Liver (tissue), 9 donors: ENCODE measurements around the gene FAM83E. TPM values are rescaled to one million over a fixed set of nuclear protein-coding genes. Genes with fewer than 3 reads are reported as not detected.
"Not testable (repeated sequence)": the region's sequence is repeated elsewhere in the genome, so short reads cannot be mapped to it uniquely, and the experiment has no call there.

Source experiments
- DNase-seq: peaks from one replicate; pipeline ENCODE4 v3.0.0-alpha.2; 2017; ENCODE audit warnings: low spot score
- H3K27ac ChIP-seq, 2 donors: one replicate each; pipeline ENCODE4 v1.7.0; 2013; ENCODE audit warnings: inconsistent platforms in 2 of 2, low read length in 2 of 2, control low read depth in 1 of 2, low read depth in 1 of 2, mild to moderate bottlenecking in 1 of 2
- H3K27me3 ChIP-seq, 4 donors: one replicate each; pipeline versions ENCODE4 v1.6.1 to v1.7.0; 2013; ENCODE audit warnings: low read length in 3 of 4, inconsistent platforms in 1 of 4, mild to moderate bottlenecking in 1 of 4, moderate library complexity in 1 of 4; ENCODE audit not compliant: control insufficient read depth in 4 of 4, insufficient read depth in 4 of 4
- H3K36me3 ChIP-seq, 4 donors: one replicate each; pipeline versions ENCODE4 v1.6.1 to v1.7.0; 2013; ENCODE audit warnings: low read length in 3 of 4, mild to moderate bottlenecking in 3 of 4, low read depth in 1 of 4, moderate library complexity in 1 of 4; ENCODE audit not compliant: control insufficient read depth in 4 of 4, insufficient read depth in 3 of 4
- H3K4me1 ChIP-seq, 4 donors: one replicate each; pipeline versions ENCODE4 v1.6.1 to v1.7.0; 2013; ENCODE audit warnings: low read length in 3 of 4, mild to moderate bottlenecking in 3 of 4, moderate library complexity in 1 of 4; ENCODE audit not compliant: control insufficient read depth in 4 of 4, insufficient read depth in 4 of 4
- H3K4me3 ChIP-seq, 3 donors: one replicate each; pipeline versions ENCODE4 v1.6.1 to v1.7.0; 2013; ENCODE audit warnings: low read length in 3 of 3, control low read depth in 1 of 3, low read depth in 1 of 3, mild to moderate bottlenecking in 1 of 3
- H3K9ac ChIP-seq, 2 donors: one replicate each; pipeline ENCODE4 v1.7.0; 2013; ENCODE audit warnings: low read length in 2 of 2, mild to moderate bottlenecking in 2 of 2, moderate library complexity in 2 of 2, control low read depth in 1 of 2, low read depth in 1 of 2
- H3K9me3 ChIP-seq, 4 donors: one replicate each; pipeline versions ENCODE4 v1.6.1 to v1.7.0; 2013; ENCODE audit warnings: low read length in 3 of 4; ENCODE audit not compliant: control insufficient read depth in 4 of 4
- ATF3 ChIP-seq: IDR thresholded peaks from 2 replicates; pipeline ENCODE4 v1.6.1; 2016; ENCODE audit warnings: antibody characterized with exemption
- CTCF ChIP-seq: fragments of 150-350 bp; IDR thresholded peaks from 2 replicates; pipeline ENCODE4 v1.5.1; 2017; ENCODE audit warnings: improper control_type of control experiment, low read depth, low read length; ENCODE audit not compliant: missing input control
- EGR1 ChIP-seq, 2 donors: IDR thresholded peaks; 2 replicates each; pipeline ENCODE4 v1.6.1; 2016 to 2018; ENCODE audit warnings: antibody characterized with exemption in 2 of 2, low read depth in 2 of 2
- FOXA1 ChIP-seq: IDR thresholded peaks from 2 replicates; pipeline ENCODE4 v1.6.1; 2016; ENCODE audit warnings: antibody characterized with exemption
- FOXA2 ChIP-seq: IDR thresholded peaks from 2 replicates; pipeline ENCODE4 v1.6.1; 2016; ENCODE audit warnings: antibody characterized with exemption
- GABPA ChIP-seq, 2 donors: IDR thresholded peaks in 1 of 2; conservative IDR thresholded peaks in 1 of 2; 2 replicates each; pipeline ENCODE4 v1.6.1; 2016; ENCODE audit warnings: antibody characterized with exemption in 2 of 2, mild to moderate bottlenecking in 1 of 2, moderate library complexity in 1 of 2
- HNF4A ChIP-seq, 2 donors: conservative IDR thresholded peaks; 2 replicates each; pipeline ENCODE4 v1.6.1; 2016; ENCODE audit warnings: antibody characterized with exemption in 2 of 2, mild to moderate bottlenecking in 2 of 2
- JUND ChIP-seq, 2 donors: IDR thresholded peaks; 2 replicates each; pipeline ENCODE4 v1.6.1; 2016; ENCODE audit warnings: antibody characterized with exemption in 2 of 2
- MAX ChIP-seq: IDR thresholded peaks from 2 replicates; pipeline ENCODE4 v1.6.1; 2016; ENCODE audit warnings: antibody characterized with exemption
- NR2F2 ChIP-seq: IDR thresholded peaks from 2 replicates; pipeline ENCODE4 v1.6.1; 2016; ENCODE audit warnings: antibody characterized with exemption
- REST ChIP-seq: IDR thresholded peaks from 2 replicates; pipeline ENCODE4 v1.6.1; 2016; ENCODE audit warnings: antibody characterized with exemption, mild to moderate bottlenecking
- RXRA ChIP-seq, 2 donors: IDR thresholded peaks; 2 replicates each; pipeline ENCODE4 v1.6.1; 2017 to 2018; ENCODE audit warnings: antibody characterized with exemption in 2 of 2, mild to moderate bottlenecking in 1 of 2
- SP1 ChIP-seq: IDR thresholded peaks from 2 replicates; pipeline ENCODE4 v1.6.1; 2018; ENCODE audit warnings: antibody characterized with exemption, mild to moderate bottlenecking
- TAF1 ChIP-seq: conservative IDR thresholded peaks from 2 replicates; pipeline ENCODE4 v1.6.1; 2016; ENCODE audit warnings: antibody characterized with exemption, mild to moderate bottlenecking
- ZBTB33 ChIP-seq: IDR thresholded peaks from 2 replicates; pipeline ENCODE4 v1.6.1; 2016; ENCODE audit warnings: antibody characterized with exemption
- WGBS: extraction: QIAGEN DNeasy Blood & Tissue Kit; methylation state at CpG from one replicate; pipeline ENCODE4 v1.1.7; 2013; 5-methylcytosine and 5-hydroxymethylcytosine counted together
- polyA plus RNA-seq, 2 donors: library from polyadenylated mRNA; stranded (reverse) in 1 of 2; unstranded in 1 of 2; fragments of 200-250 nt in 1 of 2; fragments of >200 nt in 1 of 2; fragmentation: Nextera tagmentation in 1 of 2; extraction: Ambion mirVana in 1 of 2; gene quantifications; one replicate each; pipeline versions ENCODE4 v1.2.1 to v1.2.3, GENCODE V29; 2013 to 2015
- total RNA-seq, 2 donors: library from RNA; depleted of rRNA; stranded (reverse); fragments of >200 nt; gene quantifications; one replicate each; pipeline ENCODE4 v1.2.3, GENCODE V29; 2014
- donor health status: healthy.
- donor health status: healthy.
- donor health status: healthy.
- donor health status: healthy.
- donor health status: healthy.

The FAM83E gene
- total and polyA plus RNA-seq, 4 donors = 0.20 to 0.42 (median 0.33) TPM; not detected in 1

- Histone ChIP-seq H3K9ac (no peak overlapping the region), H3K27me3 (no peaks in the 10 kb centered on the region), H3K4me3 (no peak overlapping the region), H3K27ac (peak overlapping the region in 1 of 2 donors; percentile 7), H3K36me3 (peaks cover 0 to 7% (median 1%) of the 10 kb centered on the region in 4 donors), H3K9me3 (no peaks in the 10 kb centered on the region), H3K4me1 (peaks cover 21 to 67% (median 34%) of the 10 kb centered on the region in 4 donors)
- DNase-seq = no peak
- TF ChIP-seq EGR1 (IDR thresholded peaks at IDR 0.05; ENCODE audit: low read depth in 2 of 2) (no peak), TAF1 (no peak), ZBTB33 (no peak), FOXA2 (no peak), JUND (IDR thresholded peaks at IDR 0.05) (no peak), ATF3 (no peak), FOXA1 (no peak), MAX (no peak), GABPA (IDR thresholded peaks at IDR 0.05 in 1 of 2, conservative IDR thresholded peaks at IDR 0.05 in 1 of 2) (no peak), REST (no peak), RXRA (IDR thresholded peaks at IDR 0.05) (no peak)
These were observed 17.8 kb upstream of the FAM83E start for GRCh38 chr19:48632692-48633147.

- not testable (repeated sequence) for H3K9ac ChIP-seq, H3K36me3 ChIP-seq, H3K27me3 ChIP-seq, H3K4me3 ChIP-seq, H3K27ac ChIP-seq, DNase-seq, H3K9me3 ChIP-seq
- peaks cover 24 to 70% (median 38%) of the 10 kb centered on the region in 4 donors for H3K4me1 ChIP-seq
- 93% methylated on average over 11 of the region's 11 CpGs for WGBS
These were observed 17.4 kb upstream of the FAM83E start for GRCh38 chr19:48632286-48632685.

- H3K4me3 ChIP-seq = no peak overlapping the region
- H3K27ac ChIP-seq = peak overlapping the region in 1 of 2 donors; percentile 40
- DNase-seq = peak; percentile 33
- WGBS = 72% methylated on average over 3 of the region's 3 CpGs
- H3K9me3 ChIP-seq = no peaks in the 10 kb centered on the region
- peaks cover 22 to 66% (median 39%) of the 10 kb centered on the region in 4 donors for H3K4me1 ChIP-seq
- TF ChIP-seq JUND (IDR thresholded peaks at IDR 0.05) (no peak), CTCF (no peak), NR2F2 (no peak), GABPA (IDR thresholded peaks at IDR 0.05 in 1 of 2, conservative IDR thresholded peaks at IDR 0.05 in 1 of 2) (no peak), EGR1 (IDR thresholded peaks at IDR 0.05; ENCODE audit: low read depth in 2 of 2) (no peak), HNF4A (conservative IDR thresholded peaks at IDR 0.05) (no peak), ZBTB33 (no peak), TAF1 (no peak), FOXA1 (no peak), SP1 (no peak), FOXA2 (no peak), MAX (no peak), ATF3 (no peak)
- no peaks in the 10 kb centered on the region for H3K27me3 ChIP-seq
- no peak overlapping the region for H3K9ac ChIP-seq
- peaks cover 0 to 7% (median 1%) of the 10 kb centered on the region in 4 donors for H3K36me3 ChIP-seq
These were observed 16.3 kb upstream of the FAM83E start for GRCh38 chr19:48631225-48631624.
